Mammary epithelial cell (primary cell): ENCODE data around the gene RUNX1.

ENCODE experiments used
- EZH2 ChIP-seq: IDR thresholded peaks from 2 replicates; pipeline ENCODE4 v1.6.1; 2012; ENCODE audit warnings: low read length, inconsistent platforms, borderline replicate concordance
- TF ChIP-seq, protein P1 (sequence below), 2 donors: IDR thresholded peaks in 1 of 2; conservative IDR thresholded peaks in 1 of 2; 2 replicates each; pipeline ENCODE4 v1.5.1; 2011 to 2012; ENCODE audit warnings: inconsistent platforms in 2 of 2, low read length in 2 of 2, mild to moderate bottlenecking in 2 of 2, control low read depth in 1 of 2, low read depth in 1 of 2; ENCODE audit not compliant: insufficient read depth in 1 of 2; ENCODE audit errors: extremely low read depth in 1 of 2

DNA sequence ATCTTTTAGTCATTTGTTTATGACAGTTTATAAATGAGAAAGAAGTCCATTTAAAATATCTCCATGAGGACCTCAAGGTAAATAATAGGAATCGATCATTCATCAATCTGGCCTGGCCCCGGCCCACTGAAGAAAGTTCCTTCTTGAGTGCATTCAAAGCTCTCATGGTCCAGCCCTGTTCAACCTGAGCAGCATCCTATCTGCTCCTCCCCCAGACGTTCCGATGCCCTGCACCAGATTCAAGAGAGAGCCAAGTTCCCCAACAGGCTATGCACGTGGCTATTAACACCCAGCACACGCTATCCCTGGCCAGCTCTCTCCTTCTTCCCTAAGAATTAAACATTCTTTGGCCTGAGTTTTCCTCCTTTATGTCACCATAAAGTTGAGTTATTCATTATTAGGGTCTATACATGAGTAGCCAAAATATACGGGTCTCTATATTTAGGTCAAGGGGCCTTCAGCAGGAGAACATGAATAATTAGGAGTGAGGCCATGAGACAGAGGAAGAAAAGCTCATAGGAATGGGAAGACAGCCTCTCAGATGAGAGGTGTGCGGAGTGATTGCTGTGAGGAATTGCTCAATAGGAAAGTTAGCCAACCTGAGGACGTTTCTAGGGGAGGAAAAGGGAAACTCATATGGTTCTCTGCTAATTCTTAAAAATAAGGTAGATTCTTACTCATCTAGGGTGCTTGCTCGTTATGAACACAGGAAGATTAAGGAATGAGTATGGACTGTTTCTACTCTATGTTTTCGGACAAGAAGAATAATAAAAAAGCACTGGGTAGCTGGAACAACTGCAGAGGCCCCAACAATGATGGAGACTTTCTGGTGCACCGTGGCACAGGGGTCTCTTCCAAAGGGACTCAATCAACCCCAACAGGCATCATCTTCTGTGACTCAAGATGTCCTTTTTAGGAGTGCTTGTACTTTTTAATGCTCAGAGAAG, 23.6 kb downstream of the RUNX1 start:
- TF ChIP-seq, protein P1, sequence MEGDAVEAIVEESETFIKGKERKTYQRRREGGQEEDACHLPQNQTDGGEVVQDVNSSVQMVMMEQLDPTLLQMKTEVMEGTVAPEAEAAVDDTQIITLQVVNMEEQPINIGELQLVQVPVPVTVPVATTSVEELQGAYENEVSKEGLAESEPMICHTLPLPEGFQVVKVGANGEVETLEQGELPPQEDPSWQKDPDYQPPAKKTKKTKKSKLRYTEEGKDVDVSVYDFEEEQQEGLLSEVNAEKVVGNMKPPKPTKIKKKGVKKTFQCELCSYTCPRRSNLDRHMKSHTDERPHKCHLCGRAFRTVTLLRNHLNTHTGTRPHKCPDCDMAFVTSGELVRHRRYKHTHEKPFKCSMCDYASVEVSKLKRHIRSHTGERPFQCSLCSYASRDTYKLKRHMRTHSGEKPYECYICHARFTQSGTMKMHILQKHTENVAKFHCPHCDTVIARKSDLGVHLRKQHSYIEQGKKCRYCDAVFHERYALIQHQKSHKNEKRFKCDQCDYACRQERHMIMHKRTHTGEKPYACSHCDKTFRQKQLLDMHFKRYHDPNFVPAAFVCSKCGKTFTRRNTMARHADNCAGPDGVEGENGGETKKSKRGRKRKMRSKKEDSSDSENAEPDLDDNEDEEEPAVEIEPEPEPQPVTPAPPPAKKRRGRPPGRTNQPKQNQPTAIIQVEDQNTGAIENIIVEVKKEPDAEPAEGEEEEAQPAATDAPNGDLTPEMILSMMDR (conservative IDR thresholded peaks at IDR 0.05 in 1 of 2, IDR thresholded peaks at IDR 0.05 in 1 of 2; ENCODE audit: extremely low read depth in 1 of 2, insufficient read depth in 1 of 2, low read depth in 1 of 2, low read length in 2 of 2), result no peak
- no peak for TF ChIP-seq EZH2
